ENCODE data around the gene WASL.

DNA sequence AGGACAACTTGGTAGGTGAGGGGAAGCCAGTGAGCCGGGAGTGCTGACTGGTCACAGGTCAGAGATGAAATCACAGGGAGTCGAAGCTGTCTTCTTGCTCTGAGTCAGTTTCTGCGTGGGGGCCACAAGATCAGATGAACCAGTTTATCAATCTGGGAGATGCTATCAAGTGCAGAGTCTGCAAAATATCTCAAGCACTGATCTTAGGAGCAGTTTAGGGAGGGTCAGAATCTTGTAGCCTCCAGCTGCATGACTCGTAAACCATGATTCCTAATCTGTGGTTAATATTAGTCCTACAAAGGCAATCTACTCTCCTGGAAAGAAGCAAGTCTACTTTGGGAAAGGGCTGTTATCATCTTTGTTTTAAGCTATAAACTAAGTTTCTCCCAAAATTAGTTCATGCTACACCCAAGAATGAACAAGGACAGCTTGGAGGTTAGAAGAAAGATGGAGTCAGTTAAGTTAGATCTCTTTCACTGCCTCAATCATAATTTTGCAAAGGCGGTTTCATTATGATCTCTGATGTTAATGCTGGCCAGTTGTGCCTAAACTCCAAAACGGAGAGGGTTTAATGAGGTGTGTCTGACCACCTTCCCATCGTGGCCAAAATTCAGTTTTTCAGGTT, 101.6 kb downstream of the WASL start:
- TF ChIP-seq, protein P1, sequence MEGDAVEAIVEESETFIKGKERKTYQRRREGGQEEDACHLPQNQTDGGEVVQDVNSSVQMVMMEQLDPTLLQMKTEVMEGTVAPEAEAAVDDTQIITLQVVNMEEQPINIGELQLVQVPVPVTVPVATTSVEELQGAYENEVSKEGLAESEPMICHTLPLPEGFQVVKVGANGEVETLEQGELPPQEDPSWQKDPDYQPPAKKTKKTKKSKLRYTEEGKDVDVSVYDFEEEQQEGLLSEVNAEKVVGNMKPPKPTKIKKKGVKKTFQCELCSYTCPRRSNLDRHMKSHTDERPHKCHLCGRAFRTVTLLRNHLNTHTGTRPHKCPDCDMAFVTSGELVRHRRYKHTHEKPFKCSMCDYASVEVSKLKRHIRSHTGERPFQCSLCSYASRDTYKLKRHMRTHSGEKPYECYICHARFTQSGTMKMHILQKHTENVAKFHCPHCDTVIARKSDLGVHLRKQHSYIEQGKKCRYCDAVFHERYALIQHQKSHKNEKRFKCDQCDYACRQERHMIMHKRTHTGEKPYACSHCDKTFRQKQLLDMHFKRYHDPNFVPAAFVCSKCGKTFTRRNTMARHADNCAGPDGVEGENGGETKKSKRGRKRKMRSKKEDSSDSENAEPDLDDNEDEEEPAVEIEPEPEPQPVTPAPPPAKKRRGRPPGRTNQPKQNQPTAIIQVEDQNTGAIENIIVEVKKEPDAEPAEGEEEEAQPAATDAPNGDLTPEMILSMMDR (conservative IDR thresholded peaks at IDR 0.05; ENCODE audit: low read depth, low read length): no peak
- TF ChIP-seq EZH2 (IDR thresholded peaks at IDR 0.05; ENCODE audit: borderline replicate concordance, low read depth, low read length, poor library complexity, severe bottlenecking): no peak

All from A673 (cell line).